HG03457 (cell line): ENCODE measurements around the gene CILP.
"Not testable (repeated sequence)": the region's sequence is repeated elsewhere in the genome, so short reads cannot be mapped to it uniquely, and the experiment has no call there.

Experiments
- ATAC-seq: cut with Tn5 transposase; IDR thresholded peaks from one replicate; pipeline ENCODE4 v1.9.1; 2021; ENCODE audit warnings: moderate number of reproducible peaks; ENCODE audit not compliant: unreplicated experiment

CILP gene

DNA sequence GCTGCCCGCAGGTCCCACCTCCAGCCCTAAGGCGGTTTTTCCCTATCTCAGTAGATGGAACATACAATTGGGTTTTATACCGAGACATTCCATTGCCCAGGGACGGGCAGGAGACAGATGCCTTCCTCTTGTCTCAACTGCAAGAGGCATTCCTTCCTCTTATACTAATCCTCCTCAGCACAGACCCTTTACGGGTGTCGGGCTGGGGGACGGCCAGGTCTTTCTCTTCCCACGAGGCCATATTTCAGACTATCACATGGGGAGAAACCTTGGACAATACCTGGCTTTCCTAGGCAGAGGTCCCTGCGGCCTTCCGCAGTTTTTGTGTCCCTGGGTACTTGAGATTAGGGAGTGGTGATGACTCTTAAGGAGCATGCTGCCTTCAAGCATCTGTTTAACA, 15.6 kb upstream of the CILP start:
- not testable (repeated sequence) for ATAC-seq

DNA sequence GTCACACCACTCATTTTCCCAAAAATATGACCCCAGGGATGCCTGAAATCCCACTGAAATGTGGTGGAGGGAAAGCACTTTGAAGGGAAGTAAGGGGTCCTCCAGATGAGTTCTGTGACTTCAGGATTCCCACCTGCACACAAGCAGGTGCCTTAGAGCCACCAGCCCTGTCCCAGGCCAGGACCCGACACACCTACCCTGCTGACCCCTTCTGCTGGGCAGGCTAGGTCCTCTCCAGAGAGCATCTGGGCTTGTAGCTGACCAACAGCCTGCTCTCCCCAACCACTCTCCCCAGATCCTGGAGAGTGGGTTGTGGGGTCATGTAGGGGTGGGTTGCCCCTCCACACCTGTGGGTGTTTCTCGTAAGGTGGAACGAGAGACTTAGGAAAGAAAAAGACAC, 14.9 kb upstream of the CILP start:
- ATAC-seq, result no peak

DNA sequence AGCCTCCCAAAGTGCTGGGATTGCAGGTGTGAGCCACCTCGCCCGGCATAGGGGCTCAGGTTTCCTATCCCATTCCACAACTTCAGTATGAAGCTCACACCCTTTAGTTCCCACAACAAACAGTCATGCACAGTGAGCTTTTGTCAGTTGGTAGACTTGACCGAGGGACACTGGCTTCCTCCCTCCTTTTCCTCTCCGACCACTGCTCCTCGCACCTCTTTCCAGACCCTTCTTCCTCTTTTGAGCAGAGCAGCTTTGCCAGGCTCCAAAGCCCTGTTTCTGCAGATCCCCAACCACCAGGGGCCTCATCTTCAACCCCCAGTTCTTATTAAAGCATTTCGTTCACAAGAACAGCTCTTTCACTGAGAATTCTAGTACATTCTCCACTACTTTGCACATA, 12.7 kb upstream of the CILP start:
- ATAC-seq, result no peak

DNA sequence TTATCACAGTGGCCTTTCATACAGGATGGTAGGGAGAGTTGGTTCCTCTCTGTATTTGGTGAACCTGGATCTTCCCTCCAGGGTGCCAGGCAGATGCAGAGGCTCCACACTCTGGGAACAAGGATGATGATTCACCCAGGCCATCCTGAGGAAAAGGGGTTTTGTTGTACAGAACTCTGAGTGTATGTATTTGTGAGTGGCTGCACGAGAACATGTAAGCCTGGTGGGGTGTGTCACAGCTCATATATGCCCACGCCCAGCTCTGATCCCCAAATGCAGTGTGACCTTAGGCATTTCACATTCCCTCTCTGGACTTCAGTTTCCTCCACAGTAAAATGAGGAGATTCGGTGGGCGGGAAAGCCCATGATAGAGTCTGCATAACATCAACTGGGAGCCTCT, 11.6 kb upstream of the CILP start:
- ATAC-seq, result no peak

DNA sequence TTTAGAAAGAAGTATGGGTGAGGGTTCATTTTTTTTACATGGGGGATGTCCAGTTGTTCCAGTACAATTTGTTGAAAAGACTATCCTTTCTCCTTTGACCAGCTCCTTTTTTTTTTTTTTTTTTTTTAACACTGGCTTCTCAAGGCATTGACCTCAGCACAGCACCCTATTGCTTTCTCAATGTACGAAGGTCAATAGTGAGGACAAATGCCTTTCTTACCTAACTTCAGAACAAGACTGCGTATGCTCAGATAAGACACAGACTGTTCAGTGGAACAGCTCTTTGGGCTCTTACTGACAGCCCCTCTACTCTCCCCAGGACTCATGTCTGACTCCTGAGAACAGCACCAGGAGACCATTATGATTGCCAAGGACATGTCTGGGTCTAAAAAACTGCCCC, 10.4 kb upstream of the CILP start:
- ATAC-seq, result no peak

DNA sequence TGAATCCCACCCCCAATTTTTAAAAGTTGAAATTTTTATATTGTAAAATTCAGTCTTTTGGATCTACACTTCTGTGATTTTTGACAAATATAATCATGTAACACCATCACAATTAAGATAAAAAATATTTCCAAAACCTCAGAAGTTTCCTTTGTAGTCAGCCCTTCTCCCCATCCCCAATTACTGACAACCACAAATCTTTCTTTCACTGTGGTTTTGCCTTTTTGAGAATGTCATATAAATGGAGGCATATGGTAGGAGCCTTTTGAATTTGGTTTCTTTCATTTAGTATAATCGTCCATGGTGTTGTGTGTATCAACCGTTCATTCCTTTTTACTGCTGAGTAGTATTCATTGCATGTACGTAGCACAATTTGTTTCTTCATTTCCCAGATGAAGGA, 7.9 kb upstream of the CILP start:
- ATAC-seq, result no peak

DNA sequence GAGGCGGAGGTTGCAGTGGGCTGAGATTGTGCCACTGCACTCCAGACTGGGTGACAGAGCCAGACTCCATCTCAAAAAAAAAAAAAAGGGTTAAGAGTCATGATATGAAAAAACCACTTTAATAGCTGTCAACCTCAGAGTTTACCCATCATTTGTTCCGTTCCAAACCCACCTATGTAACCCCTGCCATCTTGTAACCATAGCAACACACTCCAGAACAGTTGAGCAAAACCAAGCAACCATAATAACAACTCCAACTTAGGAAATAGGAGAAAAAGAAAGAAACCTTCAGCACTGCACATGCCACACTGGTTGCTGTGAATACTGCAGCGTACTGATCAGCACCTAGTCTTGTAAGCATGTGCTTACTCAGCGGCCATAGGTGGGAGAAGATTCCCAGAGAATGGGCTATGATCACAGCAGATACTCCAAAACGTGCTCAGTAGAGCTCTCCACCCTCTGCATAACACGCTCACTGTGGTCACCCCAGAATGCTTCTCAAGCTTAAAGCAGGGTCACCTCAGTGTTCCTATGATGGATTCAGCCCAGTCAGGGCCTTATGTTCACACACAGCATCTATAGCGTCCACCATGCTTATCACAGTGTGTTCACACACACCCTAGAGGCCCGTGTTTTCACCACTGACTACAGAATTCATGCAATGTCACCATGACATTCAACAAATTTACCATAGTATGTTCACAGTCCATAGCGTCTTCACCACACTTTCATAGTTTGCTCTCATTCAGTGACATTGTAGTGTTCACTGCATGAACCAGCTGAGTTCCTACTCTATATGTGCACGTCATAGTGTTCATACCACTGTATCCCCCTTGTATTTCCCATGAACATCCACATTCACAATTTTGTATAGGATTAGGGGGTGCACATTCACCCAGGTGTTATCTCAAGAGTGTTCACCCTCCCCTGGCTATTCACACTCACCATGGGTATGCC, 6.5 kb upstream of the CILP start:
- no peak for ATAC-seq

DNA sequence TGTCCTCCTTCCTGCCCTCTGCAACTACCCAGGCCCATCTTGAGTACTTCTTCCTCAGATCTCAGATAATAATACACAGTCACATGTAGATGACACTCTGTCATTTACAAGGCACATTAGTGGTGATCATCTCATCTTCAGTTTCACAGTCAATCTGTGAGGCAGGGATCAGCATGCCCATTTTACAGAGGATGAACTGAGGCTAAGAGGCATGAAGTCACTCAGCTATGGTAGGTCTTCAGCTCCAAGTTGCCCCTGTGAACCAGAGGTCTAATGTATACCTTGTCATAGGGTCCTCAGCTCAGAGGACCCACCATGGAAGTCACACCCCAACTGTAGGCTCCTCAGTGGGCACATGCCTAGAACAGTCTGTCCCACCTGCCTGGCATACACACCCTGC, 4.2 kb upstream of the CILP start:
- ATAC-seq, result no peak

DNA sequence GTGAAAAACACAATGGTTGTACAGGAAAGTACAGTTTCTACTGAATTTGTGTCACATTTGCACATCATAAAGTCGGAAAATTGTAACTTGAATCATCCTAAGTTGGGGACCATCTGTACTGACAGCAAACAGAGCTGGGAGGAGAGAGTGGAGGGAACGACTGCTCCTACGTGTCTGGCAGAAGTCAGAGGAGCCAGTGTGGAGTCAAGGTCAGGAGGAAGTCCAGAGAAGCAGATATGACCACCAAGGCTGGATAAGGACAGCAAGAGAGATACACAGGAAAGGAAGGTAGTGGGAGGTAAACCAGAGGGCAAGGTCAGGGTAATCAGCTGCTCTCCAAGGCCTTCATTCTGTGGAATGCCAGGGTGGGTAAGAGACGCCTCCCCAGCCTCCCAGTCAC, 2.7 kb upstream of the CILP start:
- no peak for ATAC-seq

DNA sequence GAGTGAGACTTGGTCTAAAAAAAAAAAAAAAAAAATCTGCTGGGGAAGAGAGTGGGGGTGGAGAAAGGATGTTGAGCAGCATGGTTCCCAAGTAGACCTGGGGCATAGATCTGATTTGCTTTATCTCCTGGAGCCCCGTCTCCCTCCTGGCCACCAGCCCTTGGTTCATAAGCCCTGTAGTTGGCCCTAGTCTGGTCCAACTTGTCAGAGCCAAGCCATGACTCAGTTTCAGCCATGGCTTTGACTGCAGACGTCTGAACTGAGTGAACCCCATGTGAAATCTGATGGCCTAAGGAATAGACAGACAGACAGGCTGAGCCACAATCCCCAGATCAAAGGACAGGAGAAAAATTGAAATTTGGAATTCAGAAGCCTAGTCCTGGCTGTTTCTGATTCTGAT, 2.0 kb upstream of the CILP start:
- ATAC-seq, result no peak

DNA sequence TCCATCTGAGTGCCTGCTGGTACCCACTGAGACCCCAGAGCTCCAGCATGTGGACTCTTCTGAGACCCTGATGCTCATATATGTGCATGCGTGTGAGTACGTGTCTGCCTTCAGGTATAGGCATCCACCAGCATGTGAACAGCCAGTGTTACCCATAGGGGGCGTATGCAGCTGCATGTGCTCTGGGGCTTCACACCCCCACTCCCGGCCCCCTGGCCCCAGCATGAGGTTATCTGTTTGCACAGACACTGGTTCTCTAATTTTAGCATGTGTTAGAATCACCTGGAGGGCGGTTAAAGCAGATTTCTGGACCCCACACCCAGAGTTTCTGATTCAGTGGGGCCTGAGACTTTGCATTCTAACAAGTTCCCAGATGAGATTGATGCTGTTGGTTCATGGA, 824 bp upstream of the CILP start:
- no peak for ATAC-seq

DNA sequence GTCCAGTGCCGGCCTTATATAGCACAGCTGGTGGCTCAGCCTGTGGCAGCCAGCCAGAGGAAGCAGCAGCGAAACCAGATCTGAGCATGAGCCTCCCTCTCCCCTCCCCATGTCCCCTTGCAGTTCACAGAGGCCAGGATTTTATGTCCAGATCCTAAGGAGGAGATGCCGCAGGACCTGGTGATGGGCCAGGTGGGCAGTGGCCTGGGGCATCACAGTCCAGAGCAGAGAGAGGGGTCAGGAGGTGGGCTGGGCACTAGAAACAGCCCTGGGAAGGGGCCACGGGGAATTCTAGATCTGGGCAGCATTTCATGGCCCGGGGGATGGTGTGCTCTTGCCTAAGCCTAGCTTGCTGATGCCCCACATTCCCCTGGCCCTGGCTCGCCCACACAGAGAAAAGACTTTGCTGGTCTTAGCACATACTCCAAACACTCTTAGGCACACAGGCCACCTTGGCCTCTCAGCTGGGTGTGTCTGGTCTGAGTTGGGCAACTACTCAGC, 259 bp upstream of the CILP start:
- ATAC-seq, result no peak

DNA sequence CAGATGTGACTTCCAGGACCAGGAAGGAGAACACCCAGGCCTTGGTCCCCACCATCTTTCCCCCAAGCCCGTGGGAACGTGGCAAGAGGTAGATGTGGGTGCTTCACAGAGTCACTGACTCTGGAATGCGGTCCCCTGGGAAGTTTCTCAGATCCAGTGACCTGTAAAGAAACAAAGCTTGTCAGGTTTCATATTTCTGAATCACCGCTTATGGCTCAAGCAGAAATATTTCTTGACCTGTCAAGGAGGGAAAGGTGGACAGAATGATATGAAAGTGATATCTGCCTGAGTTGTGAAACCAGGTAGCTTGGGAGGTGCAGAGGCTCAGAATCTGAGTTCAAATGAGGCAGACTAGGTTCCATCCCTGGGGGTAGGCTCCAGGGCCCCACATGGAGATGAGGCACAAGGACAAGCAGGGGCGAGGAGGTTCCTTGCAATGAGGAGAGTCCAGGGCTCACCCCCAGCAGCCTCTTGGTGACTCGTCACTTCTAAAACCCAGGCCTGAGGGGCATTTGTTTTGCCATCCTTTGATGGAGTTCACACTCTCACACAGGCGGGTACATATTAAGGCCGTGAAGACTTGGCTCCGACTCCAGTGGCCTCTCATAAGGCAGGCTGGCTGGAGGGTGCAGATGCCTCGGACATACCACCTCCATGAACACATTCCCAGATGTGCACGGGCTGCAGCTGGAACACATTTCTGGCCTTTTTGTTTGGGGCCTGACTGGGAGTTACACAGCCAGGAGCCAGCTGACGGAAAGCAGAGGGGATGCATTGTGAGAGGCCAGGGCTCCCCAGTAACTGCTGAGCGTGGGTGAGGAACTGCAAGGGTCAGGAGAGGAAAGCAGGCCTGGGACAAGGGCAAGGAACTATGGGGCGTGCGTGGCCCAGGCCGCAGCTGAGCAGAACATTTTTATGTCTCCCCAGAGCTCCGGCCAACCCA, 1.3 kb downstream of the CILP start:
- no peak for ATAC-seq

DNA sequence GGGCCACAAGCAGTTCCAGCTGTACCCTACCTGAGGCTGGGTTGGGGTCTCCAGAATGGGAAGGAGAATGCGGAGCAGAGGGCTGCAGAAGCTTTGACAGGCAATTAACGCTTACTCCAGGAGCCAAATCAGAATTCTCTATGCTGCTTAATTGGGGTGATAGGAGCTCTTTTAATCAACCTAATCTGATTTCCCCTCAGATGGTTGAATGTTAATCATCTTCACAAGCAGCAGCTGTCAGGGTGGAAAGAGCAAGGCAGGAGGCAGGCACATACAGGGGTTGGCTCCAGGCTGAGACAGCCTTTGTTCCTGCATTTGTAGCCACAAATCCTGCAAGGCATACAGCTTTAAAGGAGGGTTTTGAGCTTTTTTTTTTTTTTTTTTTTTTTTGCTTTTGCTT, 2.6 kb downstream of the CILP start:
- ATAC-seq, result no peak

DNA sequence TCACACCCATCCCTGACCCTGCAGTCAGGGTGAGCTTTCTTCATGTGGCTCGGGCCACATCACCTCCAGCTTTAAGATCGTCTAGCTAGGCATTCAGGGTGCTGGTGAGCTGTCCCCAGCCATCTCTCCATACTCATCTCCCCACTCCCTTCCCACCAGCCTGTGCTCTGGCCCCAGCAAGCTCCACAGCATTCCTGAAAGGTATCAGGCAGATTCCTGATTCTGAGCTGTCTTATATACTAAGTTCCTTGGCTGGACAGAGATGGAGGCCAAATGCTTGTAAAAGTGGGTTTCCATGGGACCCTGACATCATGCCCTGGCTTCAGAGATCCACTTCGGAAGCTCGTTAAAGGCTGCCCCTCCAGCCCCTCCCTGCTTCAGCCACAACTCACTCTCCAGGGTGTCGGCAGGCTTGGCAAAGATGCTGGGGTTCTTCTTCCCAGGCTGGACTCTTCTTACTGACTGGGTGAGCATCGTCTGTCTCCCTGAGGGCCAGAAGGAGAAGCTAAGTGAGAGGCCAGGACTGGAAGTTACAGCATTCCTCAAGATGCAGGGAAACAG, 3.9 kb downstream of the CILP start:
- no peak for ATAC-seq

DNA sequence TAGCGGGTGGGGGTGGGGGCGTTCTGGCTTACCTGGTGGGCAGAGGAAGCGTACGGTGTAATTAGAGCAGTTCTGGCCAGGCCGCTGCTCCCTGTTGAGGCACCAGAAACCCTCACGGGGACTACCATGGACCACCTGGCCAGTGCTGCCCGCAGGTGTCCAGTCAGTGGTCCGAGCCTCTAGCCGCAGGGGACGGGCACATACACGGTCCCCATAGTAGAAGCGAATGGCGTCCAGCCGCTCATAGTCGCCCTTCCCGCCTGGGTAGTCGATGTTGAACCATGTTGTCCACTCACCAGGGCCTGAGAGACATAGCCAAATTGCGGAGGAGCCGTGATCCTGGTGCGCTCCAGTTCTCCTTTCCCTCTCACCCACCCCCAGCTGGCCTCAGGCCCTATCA, 4.5 kb downstream of the CILP start:
- ATAC-seq, result no peak

DNA sequence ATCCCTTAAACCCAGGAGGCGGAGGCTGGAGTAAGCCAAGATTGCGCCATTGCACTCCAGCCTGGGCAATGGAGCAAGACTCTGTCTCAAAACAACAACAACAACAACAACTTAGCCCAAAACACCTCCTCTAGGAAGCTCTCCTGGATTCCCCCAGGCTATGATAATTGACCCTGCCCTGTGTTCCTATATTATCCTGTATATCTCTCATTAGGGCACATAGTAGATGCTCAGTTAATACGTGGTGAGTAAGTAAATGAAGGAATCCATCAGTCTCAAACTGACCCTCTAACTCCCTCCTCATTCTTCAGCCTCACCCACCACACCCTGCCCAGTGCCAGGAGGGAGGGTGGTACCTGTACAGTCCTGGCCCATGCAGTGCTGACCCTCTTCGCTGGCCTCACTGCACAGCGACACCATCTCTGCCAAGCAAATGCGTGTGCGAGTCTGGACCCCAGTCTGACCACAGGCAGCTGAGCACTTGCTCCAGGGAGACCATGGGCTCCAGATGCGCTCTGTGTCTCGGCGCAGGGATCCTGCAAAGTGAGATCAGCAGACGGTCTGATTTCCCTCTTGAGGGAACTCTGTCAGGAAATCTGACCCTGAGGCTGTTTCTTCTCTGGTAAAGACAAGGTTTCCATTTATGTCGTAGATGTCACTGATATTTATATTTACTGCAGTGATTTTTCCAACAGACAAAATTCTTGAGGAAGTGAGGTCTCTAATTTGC, 6.2 kb downstream of the CILP start:
- no peak for ATAC-seq

DNA sequence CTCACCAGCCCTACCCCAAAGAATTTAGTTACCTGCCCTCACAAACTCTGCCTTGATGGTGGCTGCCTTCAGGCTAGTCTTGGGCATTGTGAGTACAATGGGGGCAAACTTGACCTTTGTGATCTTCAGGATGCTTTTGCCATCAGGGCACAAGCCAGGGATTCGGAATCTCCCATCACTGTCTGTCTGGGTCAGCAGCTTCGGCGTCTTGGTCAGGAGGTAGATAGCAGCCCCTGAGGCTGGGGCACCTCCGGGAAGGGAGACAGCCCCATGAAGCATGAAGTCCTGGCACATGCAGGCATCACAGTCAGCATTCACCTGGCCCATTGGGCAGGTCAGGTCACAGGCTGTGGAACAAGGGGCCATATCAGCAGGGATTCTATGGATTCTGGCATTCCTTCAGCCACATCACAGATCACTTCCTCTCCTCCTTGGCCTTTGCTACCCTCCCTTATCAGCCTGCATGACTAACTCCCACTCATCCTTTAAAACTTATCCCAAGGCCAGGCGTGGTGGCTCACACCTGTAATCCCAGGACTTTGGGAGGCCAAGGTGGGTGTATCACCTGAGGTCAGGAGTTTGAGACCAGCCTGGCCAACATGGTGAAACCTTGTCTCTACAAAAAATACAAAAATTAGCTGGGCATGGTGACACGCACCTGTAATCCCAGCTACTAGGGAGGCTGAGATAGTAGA, 6.9 kb downstream of the CILP start:
- ATAC-seq, result no peak

DNA sequence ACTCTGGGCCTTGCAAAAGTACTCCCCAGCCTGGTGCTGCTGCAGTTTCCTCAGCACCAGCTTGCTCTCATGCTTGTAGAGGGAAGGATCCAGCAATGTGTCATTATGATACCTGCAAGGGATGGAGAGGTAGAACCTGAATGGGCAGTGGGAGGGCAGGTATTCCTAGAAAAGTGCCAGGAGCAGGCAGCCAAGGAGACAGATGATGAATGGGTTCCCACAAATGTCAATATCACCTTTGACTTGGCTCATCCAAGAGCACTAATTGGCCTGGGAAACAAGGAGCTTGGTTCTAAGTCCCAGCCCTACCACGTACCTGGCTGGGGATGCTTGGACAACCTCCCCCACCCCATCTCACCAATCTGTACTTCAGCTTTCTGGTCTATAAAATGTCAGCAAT, 9.4 kb downstream of the CILP start:
- no peak for ATAC-seq

DNA sequence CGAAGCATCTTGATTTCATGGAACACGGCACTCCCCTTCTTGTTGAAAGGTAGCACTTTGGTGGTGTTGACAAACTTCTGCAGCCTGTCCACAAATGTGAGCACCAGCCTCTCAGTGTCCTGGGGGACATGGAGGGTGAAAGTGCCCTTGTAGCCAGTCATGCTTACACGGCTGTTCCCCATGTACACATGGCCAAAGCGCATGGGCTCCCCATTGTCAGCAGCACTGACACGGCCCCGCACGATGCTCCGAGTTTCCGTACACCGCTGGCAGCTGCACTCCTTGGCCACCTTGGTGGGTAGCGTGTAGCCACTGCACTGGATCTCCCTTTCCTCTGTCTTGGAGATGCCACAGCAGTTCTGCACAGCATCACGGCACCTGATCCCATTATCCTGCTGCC, 12.7 kb downstream of the CILP start:
- no peak for ATAC-seq
